Stimulated activated memory B cell treated with anti-CD40 and anti-IgM and Interleukin-4, amounts not matched to agents 10 μg/mL and 1 μg/mL and 100 μg/mL, for 72 hours (primary cell): Measurements from ENCODE around the gene LARP6.

Experiments
- ATAC-seq: fragments of 150-1000 bp; cut with Tn5 transposase; 2 replicates; pipeline ENCODE4 v1.10.0; 2021
- H3K27ac Mint-ChIP-seq: one replicate; pipeline ENCODE4 v1.8.0; 2022; ENCODE audit warnings: mild to moderate bottlenecking, mixed read lengths
- H3K27me3 Mint-ChIP-seq: one replicate; pipeline ENCODE4 v1.8.0; 2022; ENCODE audit warnings: mixed read lengths
- H3K36me3 Mint-ChIP-seq: one replicate; pipeline ENCODE4 v1.8.0; 2022; ENCODE audit warnings: mixed read lengths
- H3K4me1 Mint-ChIP-seq: one replicate; pipeline ENCODE4 v1.8.0; 2022; ENCODE audit warnings: mixed read lengths
- H3K4me3 Mint-ChIP-seq: one replicate; pipeline ENCODE4 v1.8.0; 2022; ENCODE audit warnings: mild to moderate bottlenecking, moderate library complexity, mixed read lengths
- H3K9me3 Mint-ChIP-seq: one replicate; pipeline ENCODE4 v1.8.0; 2022; ENCODE audit warnings: mixed read lengths

LARP6 gene

GRCh38 chr15:70795311-70795665 lies 58.7 kb downstream of the LARP6 start:
- no peak for ATAC-seq
- no peaks in the 10 kb centered on the region for H3K4me1 Mint-ChIP-seq
- H3K4me3 Mint-ChIP-seq = no peak overlapping the region
- H3K27ac Mint-ChIP-seq = no peak overlapping the region
- H3K27me3 Mint-ChIP-seq = peaks cover 22% of the 10 kb centered on the region
- H3K9me3 Mint-ChIP-seq = no peaks in the 10 kb centered on the region
- no peaks in the 10 kb centered on the region for H3K36me3 Mint-ChIP-seq

GRCh38 chr15:70794596-70795310 lies 59.2 kb downstream of the LARP6 start:
- H3K36me3 Mint-ChIP-seq = no peaks in the 10 kb centered on the region
- ATAC-seq = no peak
- no peaks in the 10 kb centered on the region for H3K9me3 Mint-ChIP-seq
- peaks cover 22% of the 10 kb centered on the region for H3K27me3 Mint-ChIP-seq
- no peaks in the 10 kb centered on the region for H3K4me1 Mint-ChIP-seq
- H3K4me3 Mint-ChIP-seq = no peak overlapping the region
- H3K27ac Mint-ChIP-seq = no peak overlapping the region

DNA sequence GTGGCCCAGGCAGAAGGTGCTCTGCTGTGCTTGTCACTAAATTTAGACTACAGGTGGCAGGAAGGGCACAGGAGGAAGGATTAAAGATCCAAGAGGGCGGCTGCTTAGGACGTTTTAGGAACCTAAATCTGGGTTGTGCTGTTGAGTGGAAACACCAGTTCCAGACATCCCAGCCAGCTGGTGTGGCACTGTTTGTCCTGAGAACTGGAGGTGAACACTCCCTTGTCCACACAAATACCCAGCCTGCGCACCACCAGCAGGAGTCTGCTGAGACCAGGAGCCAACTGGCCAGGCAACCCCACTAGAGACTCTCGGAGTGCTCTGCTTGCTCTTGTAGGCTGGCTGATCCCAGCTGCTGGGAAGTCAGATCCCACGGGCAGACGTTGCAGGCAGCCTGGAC lies 60.3 kb downstream of the LARP6 start:
- H3K9me3 Mint-ChIP-seq = no peaks in the 10 kb centered on the region
- no peaks in the 10 kb centered on the region for H3K4me1 Mint-ChIP-seq
- no peak for ATAC-seq
- H3K27ac Mint-ChIP-seq = no peak overlapping the region
- no peak overlapping the region for H3K4me3 Mint-ChIP-seq
- peaks cover 22% of the 10 kb centered on the region for H3K27me3 Mint-ChIP-seq
- no peaks in the 10 kb centered on the region for H3K36me3 Mint-ChIP-seq

DNA sequence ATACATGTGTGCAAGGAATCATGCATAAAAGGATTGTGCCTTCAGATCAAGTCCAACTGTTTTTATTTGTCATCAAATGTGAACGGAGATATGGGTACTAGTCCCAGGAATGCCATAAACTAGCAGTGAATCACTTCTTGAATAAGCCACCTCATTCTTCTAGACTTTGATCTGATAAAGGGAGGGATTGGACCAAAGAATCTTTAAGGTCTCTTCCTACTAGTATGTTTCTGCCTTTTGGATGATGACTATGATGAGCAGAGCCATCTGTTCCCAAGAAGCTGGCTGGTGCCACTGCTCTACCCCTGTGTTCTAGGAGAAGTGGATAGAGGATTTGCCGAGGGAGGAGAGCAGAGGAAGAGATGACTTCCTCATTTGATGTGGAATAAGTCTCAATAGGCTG lies 61.8 kb downstream of the LARP6 start:
- Mint-ChIP-seq H3K36me3 (no peaks in the 10 kb centered on the region), H3K27me3 (peaks cover 22% of the 10 kb centered on the region), H3K4me1 (no peaks in the 10 kb centered on the region), H3K27ac (no peak overlapping the region), H3K9me3 (no peaks in the 10 kb centered on the region), H3K4me3 (no peak overlapping the region)
- no peak for ATAC-seq

- H3K27me3 Mint-ChIP-seq = peaks cover 22% of the 10 kb centered on the region
- H3K36me3 Mint-ChIP-seq = no peaks in the 10 kb centered on the region
- no peak overlapping the region for H3K4me3 Mint-ChIP-seq
- no peak for ATAC-seq
- no peaks in the 10 kb centered on the region for H3K9me3 Mint-ChIP-seq
- no peaks in the 10 kb centered on the region for H3K4me1 Mint-ChIP-seq
- no peak overlapping the region for H3K27ac Mint-ChIP-seq
Measured at GRCh38 chr15:70791259-70791658, 62.7 kb downstream of the LARP6 start.

GRCh38 chr15:70789213-70789612 lies 64.7 kb downstream of the LARP6 start:
- Mint-ChIP-seq H3K36me3 (no peaks in the 10 kb centered on the region), H3K9me3 (no peaks in the 10 kb centered on the region), H3K4me1 (no peaks in the 10 kb centered on the region), H3K4me3 (no peak overlapping the region), H3K27ac (no peak overlapping the region), H3K27me3 (peaks cover 14% of the 10 kb centered on the region)
- no peak for ATAC-seq

DNA sequence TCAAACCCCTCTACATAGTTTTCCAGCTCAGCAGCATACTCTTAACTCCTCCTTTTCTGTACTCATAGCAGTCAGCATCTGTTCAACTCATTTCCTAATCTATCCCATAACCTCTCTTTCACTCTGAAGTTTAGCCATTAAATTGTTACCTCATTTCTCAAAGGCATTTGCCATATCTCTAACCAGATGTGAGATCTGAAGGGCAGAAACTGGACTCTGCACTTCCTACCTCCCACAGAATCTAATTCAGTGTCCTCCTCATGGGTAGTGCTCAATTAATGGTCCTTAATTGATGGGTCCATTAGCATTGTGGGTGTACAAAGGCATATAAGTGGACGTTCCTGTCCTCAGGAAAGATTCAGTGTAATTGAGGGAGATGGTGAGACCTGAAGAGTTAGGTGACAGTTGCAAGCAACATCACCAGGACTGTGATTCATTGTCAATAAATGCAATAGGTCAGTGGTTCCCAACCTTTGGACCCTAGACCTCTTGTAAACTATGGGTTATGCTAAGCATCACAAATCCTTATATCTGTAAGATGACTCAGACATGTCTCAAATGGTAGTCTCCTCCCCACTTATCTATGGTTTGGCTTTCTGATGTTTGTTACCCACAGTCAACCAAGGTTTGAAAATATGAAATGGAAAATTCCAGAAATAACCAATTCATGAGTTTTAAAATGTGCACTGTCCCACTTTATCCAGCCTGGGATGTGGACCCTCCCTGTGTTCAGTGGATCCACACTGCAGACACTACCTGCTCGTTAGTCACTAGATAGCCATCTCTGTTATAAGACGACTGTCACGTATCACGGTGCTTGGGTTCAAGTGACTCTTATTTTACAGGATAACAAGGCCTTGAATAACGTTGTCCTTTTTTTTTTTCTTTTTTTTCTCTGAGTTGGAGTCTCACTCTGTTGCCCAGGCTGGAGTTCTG lies 65.6 kb downstream of the LARP6 start:
- H3K4me3 Mint-ChIP-seq = no peak overlapping the region
- H3K36me3 Mint-ChIP-seq = no peaks in the 10 kb centered on the region
- H3K27me3 Mint-ChIP-seq = peaks cover 10% of the 10 kb centered on the region
- no peaks in the 10 kb centered on the region for H3K4me1 Mint-ChIP-seq
- ATAC-seq = no peak
- no peaks in the 10 kb centered on the region for H3K9me3 Mint-ChIP-seq
- H3K27ac Mint-ChIP-seq = no peak overlapping the region

DNA sequence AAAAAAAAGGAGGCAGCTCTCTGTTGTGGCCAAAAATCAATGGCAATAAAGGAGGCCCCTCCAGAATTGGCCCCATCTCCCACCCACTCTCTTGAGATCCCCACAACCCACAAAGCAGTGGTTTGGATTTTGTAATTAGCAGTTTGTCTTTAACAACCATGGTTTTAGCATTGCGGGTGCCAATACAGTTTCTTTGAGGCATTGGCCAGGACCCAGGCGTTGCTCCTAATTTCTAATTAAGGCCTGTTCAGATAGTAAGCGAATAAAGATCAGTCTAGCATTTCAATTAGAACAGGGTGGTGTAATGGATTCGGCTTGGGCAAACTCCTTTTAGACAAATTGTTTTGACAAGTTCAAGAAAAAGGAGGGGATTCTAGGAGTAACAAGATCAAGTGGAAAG lies 67.0 kb downstream of the LARP6 start:
- H3K9me3 Mint-ChIP-seq = no peaks in the 10 kb centered on the region
- no peaks in the 10 kb centered on the region for H3K27me3 Mint-ChIP-seq
- no peaks in the 10 kb centered on the region for H3K4me1 Mint-ChIP-seq
- no peaks in the 10 kb centered on the region for H3K36me3 Mint-ChIP-seq
- no peak overlapping the region for H3K27ac Mint-ChIP-seq
- ATAC-seq = no peak
- no peak overlapping the region for H3K4me3 Mint-ChIP-seq

- H3K4me1 Mint-ChIP-seq = no peaks in the 10 kb centered on the region
- no peak overlapping the region for H3K27ac Mint-ChIP-seq
- H3K36me3 Mint-ChIP-seq = no peaks in the 10 kb centered on the region
- peaks cover 19% of the 10 kb centered on the region for H3K27me3 Mint-ChIP-seq
- no peak for ATAC-seq
- no peak overlapping the region for H3K4me3 Mint-ChIP-seq
- H3K9me3 Mint-ChIP-seq = no peaks in the 10 kb centered on the region
Measured at GRCh38 chr15:70783610-70784022, 70.3 kb downstream of the LARP6 start.

DNA sequence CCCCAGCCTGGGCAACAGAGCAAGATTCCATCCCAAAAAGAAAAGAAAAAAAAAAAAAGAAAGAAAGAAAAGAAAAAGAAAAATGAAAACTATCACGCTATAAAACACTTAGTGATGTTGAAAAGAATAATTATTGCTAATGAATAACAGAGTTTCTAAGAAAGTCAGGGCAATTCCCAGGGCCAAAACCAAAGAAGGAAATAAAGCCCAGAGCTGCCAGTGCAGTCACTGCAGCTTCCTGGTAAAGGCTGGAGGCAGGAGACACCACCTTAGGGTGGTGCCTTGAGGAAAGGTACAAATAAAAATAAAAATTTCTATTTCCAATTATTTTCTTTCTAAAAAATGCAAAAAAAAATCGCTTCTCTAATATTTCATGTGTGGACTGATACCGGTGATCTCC lies 70.9 kb downstream of the LARP6 start:
- Mint-ChIP-seq H3K27me3 (peaks cover 19% of the 10 kb centered on the region), H3K36me3 (no peaks in the 10 kb centered on the region), H3K9me3 (no peaks in the 10 kb centered on the region), H3K27ac (no peak overlapping the region), H3K4me1 (no peaks in the 10 kb centered on the region), H3K4me3 (no peak overlapping the region)
- no peak for ATAC-seq

DNA sequence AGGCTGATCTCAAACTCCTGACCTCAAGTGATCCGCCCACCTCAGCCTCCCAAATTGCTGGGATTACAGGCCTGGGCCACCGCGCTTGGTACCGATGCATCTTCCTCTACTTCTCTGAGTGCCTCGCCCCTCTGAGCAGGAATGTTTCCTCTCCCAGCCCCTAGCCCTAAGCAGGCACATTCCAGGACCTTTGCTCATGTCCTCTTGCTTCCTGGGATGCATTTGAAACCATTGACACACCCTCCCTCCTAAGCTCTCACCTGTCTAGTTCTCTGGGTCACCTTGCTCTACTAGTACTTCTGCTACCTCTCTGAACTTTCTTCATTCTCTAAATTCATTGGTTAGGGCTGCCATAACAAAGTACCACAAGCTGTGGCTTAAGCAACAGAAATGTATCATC lies 72.7 kb downstream of the LARP6 start:
- H3K27me3 Mint-ChIP-seq = peaks cover 30% of the 10 kb centered on the region
- no peaks in the 10 kb centered on the region for H3K36me3 Mint-ChIP-seq
- H3K9me3 Mint-ChIP-seq = no peaks in the 10 kb centered on the region
- no peak overlapping the region for H3K4me3 Mint-ChIP-seq
- peaks cover 10% of the 10 kb centered on the region for H3K4me1 Mint-ChIP-seq
- no peak overlapping the region for H3K27ac Mint-ChIP-seq
- ATAC-seq = no peak
